AG10803 (cell line): ENCODE measurements around the gene BRIX1.

Experiments
- DNase-seq: peaks from one replicate; pipeline ENCODE4 v3.0.0; 2010; ENCODE audit warnings: low read depth
- H3K4me3 ChIP-seq: 2 replicates; pipeline ENCODE4 v1.5.1; 2011; ENCODE audit warnings: mild to moderate bottlenecking, low read length, control low read depth
- CTCF ChIP-seq: conservative IDR thresholded peaks from 2 replicates; pipeline ENCODE4 v1.5.1; 2011; ENCODE audit warnings: mild to moderate bottlenecking, low read length, control low read depth, inconsistent platforms

BRIX1 gene

GRCh38 chr5:34924462-34924765 lies 8.9 kb downstream of the BRIX1 start:
- TF ChIP-seq CTCF = no peak
- DNase-seq = no peak
- no peak overlapping the region for H3K4me3 ChIP-seq

- DNase-seq = no peak
- H3K4me3 ChIP-seq = no peak overlapping the region
- TF ChIP-seq CTCF = no peak
Observed at GRCh38 chr5:34926318-34926888, 10.9 kb downstream of the BRIX1 start.

- DNase-seq = no peak
Observed at GRCh38 chr5:34927785-34928184, 12.3 kb downstream of the BRIX1 start.

GRCh38 chr5:34928267-34928666 lies 12.8 kb downstream of the BRIX1 start:
- no peak overlapping the region for H3K4me3 ChIP-seq
- no peak for TF ChIP-seq CTCF
- DNase-seq = no peak

More at GRCh38 chr5:34927785-34928184, 12.3 kb downstream of the BRIX1 start:
- no peak overlapping the region for H3K4me3 ChIP-seq
- TF ChIP-seq CTCF = no peak

GRCh38 chr5:34929134-34929719 lies 13.7 kb downstream of the BRIX1 start, which contains the start of gene DNAJC21:
Gene DNAJC21 (plus strand): TSS chr5:34929559. CDS start chr5:34929820, 261 bp downstream.
- H3K4me3 ChIP-seq = peak within 1 kb of the TSS; percentile 78
- no peak for TF ChIP-seq CTCF

GRCh38 chr5:34929720-34930461 lies 14.4 kb downstream of the BRIX1 start:
- no peak for TF ChIP-seq CTCF
- H3K4me3 ChIP-seq = peak overlapping the region; percentile 78
- peak; percentile 84 for DNase-seq

More at GRCh38 chr5:34929134-34929719, 13.7 kb downstream of the BRIX1 start, which contains the start of gene DNAJC21:
- DNase-seq = peak; percentile 97

GRCh38 chr5:34930462-34930844 lies 14.9 kb downstream of the BRIX1 start:
- DNase-seq = peak; percentile 38
- no peak for TF ChIP-seq CTCF
- H3K4me3 ChIP-seq = peak overlapping the region; percentile 78
